Coronary artery (tissue), 2 donors: ENCODE results near the gene CDK10.
"Not testable (repeated sequence)": the region's sequence is repeated elsewhere in the genome, so short reads cannot be mapped to it uniquely, and the experiment has no call there.

ENCODE experiments used
- DNase-seq: peaks from one replicate; pipeline ENCODE4 v3.0.0-alpha.2; 2017; ENCODE audit warnings: low spot score
- H3K27ac ChIP-seq, 2 donors: fragments of 200-600 bp; sonication (generic); one replicate each; pipeline ENCODE4 v1.5.1; 2016 to 2019
- H3K4me3 ChIP-seq: fragments of 200-600 bp; sonication (generic); 2 replicates; pipeline ENCODE4 v1.5.1; 2016; ENCODE audit warnings: mild to moderate bottlenecking, moderate library complexity
- CTCF ChIP-seq: fragments of 200-600 bp; sonication (generic); IDR thresholded peaks from one replicate; pipeline ENCODE4 v1.5.1; 2019; ENCODE audit warnings: antibody characterized with exemption

Gene CDK10

DNA sequence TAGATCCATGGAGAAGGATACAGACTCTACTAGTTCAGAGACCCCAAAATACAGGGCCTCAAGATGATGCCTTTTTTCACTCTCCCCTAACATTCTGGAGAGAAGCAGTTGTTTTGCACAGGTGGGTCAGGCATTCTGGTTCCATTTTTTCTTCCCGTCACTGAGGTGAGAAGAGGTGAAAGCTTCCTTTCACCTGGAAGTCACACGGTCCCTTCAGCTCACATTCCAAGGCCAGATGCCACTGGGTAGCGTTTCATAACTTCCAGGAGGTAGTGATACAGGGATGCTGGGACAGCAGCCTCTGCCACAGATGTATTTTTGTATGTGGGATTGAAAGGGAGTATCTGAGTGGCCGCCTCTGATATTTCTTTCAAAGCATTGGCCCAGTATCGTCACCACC is 1.9 kb downstream of the CDK10 start:
- no peak overlapping the region for H3K27ac ChIP-seq
- no peak for DNase-seq
- no peak overlapping the region for H3K4me3 ChIP-seq
- TF ChIP-seq CTCF = no peak

- no peak for DNase-seq
- no peak for TF ChIP-seq CTCF
- Histone ChIP-seq H3K27ac (no peak overlapping the region), H3K4me3 (no peak overlapping the region)
Observed at GRCh38 chr16:89689142-89689541, 2.7 kb downstream of the CDK10 start.

- not testable (repeated sequence) for DNase-seq, H3K4me3 ChIP-seq, H3K27ac ChIP-seq
Observed at GRCh38 chr16:89689621-89690020, 3.1 kb downstream of the CDK10 start.

- no peak overlapping the region for H3K27ac ChIP-seq
- peak; percentile 69 for DNase-seq
- no peak overlapping the region for H3K4me3 ChIP-seq
- no peak for TF ChIP-seq CTCF
Observed at GRCh38 chr16:89690392-89690901, 4.0 kb downstream of the CDK10 start.

- Histone ChIP-seq H3K27ac (no peak overlapping the region), H3K4me3 (no peak overlapping the region)
- no peak for DNase-seq
- no peak for TF ChIP-seq CTCF
Observed at GRCh38 chr16:89691231-89691985, 4.9 kb downstream of the CDK10 start.

DNA sequence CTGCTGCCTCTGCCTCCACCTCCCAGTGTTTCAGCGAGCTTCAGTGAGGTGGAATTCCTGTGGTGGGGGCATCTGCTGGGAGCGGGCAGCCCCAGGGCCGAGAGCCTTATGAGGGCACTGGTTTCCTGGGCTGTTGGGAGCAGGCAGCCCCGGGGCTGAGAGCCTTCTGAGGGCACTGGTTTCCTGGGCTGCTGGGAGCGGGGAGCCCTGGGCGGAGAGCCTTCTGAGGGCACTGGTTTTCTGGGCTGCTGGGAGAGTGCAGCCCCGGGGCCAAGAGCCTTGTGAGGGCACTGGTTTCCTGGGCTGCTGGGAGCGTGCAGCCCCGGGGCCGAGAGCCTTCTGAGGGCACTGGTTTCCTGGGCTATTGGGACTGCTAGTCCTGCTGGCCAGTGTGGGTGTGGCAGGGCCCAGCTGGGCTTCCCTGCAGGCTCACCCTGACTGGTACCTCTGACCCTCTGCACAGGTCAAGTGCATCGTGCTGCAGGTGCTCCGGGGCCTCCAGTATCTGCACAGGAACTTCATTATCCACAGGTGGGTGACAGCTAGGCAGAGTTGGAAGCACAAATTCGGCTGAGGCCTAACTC is 5.6 kb downstream of the CDK10 start:
- Histone ChIP-seq H3K4me3 (no peak overlapping the region), H3K27ac (no peak overlapping the region)
- peak; percentile 70 for DNase-seq
- TF ChIP-seq CTCF = no peak

- peak; percentile 66 for DNase-seq
- no peak overlapping the region for H3K27ac ChIP-seq
- TF ChIP-seq CTCF = no peak
Observed at GRCh38 chr16:89693289-89693731, 6.8 kb downstream of the CDK10 start.

More at GRCh38 chr16:89693289-89693731, 6.8 kb downstream of the CDK10 start:
- no peak overlapping the region for H3K4me3 ChIP-seq
